Activated CD8-positive, alpha-beta T cell treated with anti-CD3 and anti-CD28 coated beads, Interleukin-2, amount 10 ng/mL, durations not matched to agents 7 days and 5 days (primary cell): ENCODE data around the gene MLLT11. TPM values are rescaled to one million over a fixed set of nuclear protein-coding genes. Genes with fewer than 3 reads are reported as not detected.

ENCODE experiments used
- ATAC-seq: fragments of 150-1000 bp; cut with Tn5 transposase; one replicate; pipeline ENCODE4 v1.10.0; 2021; ENCODE audit warnings: moderate library complexity
- CTCF ChIA-PET: fragments of 350-600 bp; sonication (Branson Sonifier 250); formaldehyde crosslinking; loops from one replicate; lab custom pipeline; 2021; ENCODE audit warnings: antibody characterized with exemption; lab: Charles Lee
- POLR2A ChIA-PET: fragments of 350-600 bp; sonication (Branson Sonifier 250); formaldehyde crosslinking; loops from one replicate; lab custom pipeline; 2021; ENCODE audit warnings: antibody characterized with exemption; lab: Charles Lee
- DNase-seq: peaks from one replicate; pipeline ENCODE4 v3.0.0-alpha.2; 2020
- H3K27ac Mint-ChIP-seq: one replicate; pipeline ENCODE4 v1.8.0; 2021; ENCODE audit warnings: mild to moderate bottlenecking, mixed read lengths
- H3K27me3 Mint-ChIP-seq: one replicate; pipeline ENCODE4 v1.8.0; 2021; ENCODE audit warnings: low read depth, mixed read lengths
- H3K36me3 Mint-ChIP-seq: one replicate; pipeline ENCODE4 v1.8.0; 2021; ENCODE audit warnings: low read depth, mixed read lengths
- H3K4me1 Mint-ChIP-seq: one replicate; pipeline ENCODE4 v1.8.0; 2021; ENCODE audit warnings: low read depth, mixed read lengths
- H3K4me3 Mint-ChIP-seq: one replicate; pipeline ENCODE4 v1.8.0; 2021; ENCODE audit warnings: mild to moderate bottlenecking, mixed read lengths
- H3K9me3 Mint-ChIP-seq: one replicate; pipeline ENCODE4 v1.8.0; 2022; ENCODE audit warnings: mixed read lengths; ENCODE audit not compliant: insufficient read depth
- total RNA-seq, 2 experiments: library from RNA; stranded (reverse); gene quantifications; one replicate each; pipeline ENCODE4 v1.2.3, GENCODE V29; 2021

MLLT11 gene
- total RNA-seq, 2 experiments from 2014 or later, result 5.7 to 6.0 TPM

GRCh38 chr1:151039521-151039920 is 20.7 kb upstream of the MLLT11 start:
- H3K36me3 Mint-ChIP-seq, result no peaks in the 10 kb centered on the region
- no peak for DNase-seq
- H3K27me3 Mint-ChIP-seq, result no peaks in the 10 kb centered on the region
- CTCF ChIA-PET, result interaction anchor here (3.0 kb wide), 1 partner anchor 15 kb away, joined by 11 read pairs; no protein-coding TSS in a partner anchor
- H3K27ac Mint-ChIP-seq, result no peak overlapping the region
- POLR2A ChIA-PET, result no interaction called here
- no peaks in the 10 kb centered on the region for H3K9me3 Mint-ChIP-seq
- no peak overlapping the region for H3K4me3 Mint-ChIP-seq
- no peak for ATAC-seq
- peaks cover 11% of the 10 kb centered on the region for H3K4me1 Mint-ChIP-seq

GRCh38 chr1:151043163-151043562 is 17.0 kb upstream of the MLLT11 start:
- Mint-ChIP-seq H3K4me3 (no peak overlapping the region), H3K4me1 (peaks cover 27% of the 10 kb centered on the region), H3K27ac (no peak overlapping the region), H3K27me3 (no peaks in the 10 kb centered on the region), H3K9me3 (no peaks in the 10 kb centered on the region), H3K36me3 (no peaks in the 10 kb centered on the region)
- CTCF ChIA-PET, result interaction anchor here (0.9 to 7.8 kb wide), 9 partner anchors 9 to 113 kb away, joined by 3 to 60 read pairs (median 6); partner anchors contain the start of genes CDC42SE1, MLLT11 and TNFAIP8L2
- DNase-seq, result peak; percentile 55
- ATAC-seq, result peak; percentile 34
- POLR2A ChIA-PET, result no interaction called here

DNA sequence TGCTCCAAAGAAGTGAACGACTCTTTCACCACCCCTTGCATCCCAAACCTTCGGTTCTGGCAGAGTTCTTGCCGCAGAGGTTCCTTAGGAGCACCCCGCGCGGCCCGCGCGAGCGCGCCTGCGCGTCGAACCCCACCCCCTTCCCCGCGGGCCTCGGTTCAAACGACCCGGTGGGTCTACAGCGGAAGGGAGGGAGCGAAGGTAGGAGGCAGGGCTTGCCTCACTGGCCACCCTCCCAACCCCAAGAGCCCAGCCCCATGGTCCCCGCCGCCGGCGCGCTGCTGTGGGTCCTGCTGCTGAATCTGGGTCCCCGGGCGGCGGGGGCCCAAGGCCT is 12.6 kb upstream of the MLLT11 start, which contains the start of gene C1orf56:
C1orf56 (plus strand) TSS at position 161 of the 334 bp plus-strand sequence; CDS start at position 258, 97 bp downstream.
- CTCF ChIA-PET, result interaction anchor here (0.7 to 7.8 kb wide), 14 partner anchors 9 to 204 kb away, joined by 3 to 77 read pairs (median 5); partner anchors contain the start of genes ANXA9, CDC42SE1, MINDY1 and MLLT11
- DNase-seq (peak; percentile 68), ATAC-seq (peak; percentile 64)
- Mint-ChIP-seq H3K36me3 (peaks cover 28% of the 10 kb centered on the region), H3K27ac (peak within 1 kb of the TSS; percentile 90), H3K4me1 (peaks cover 53% of the 10 kb centered on the region), H3K9me3 (no peaks in the 10 kb centered on the region), H3K4me3 (peak within 1 kb of the TSS; percentile 89), H3K27me3 (no peaks in the 10 kb centered on the region)
- POLR2A ChIA-PET, result interaction anchor here (1.0 to 4.0 kb wide), 7 partner anchors 11 to 299 kb away, joined by 3 to 32 read pairs (median 4); partner anchors contain the start of genes CDC42SE1, MINDY1, MLLT11 and RFX5

DNA sequence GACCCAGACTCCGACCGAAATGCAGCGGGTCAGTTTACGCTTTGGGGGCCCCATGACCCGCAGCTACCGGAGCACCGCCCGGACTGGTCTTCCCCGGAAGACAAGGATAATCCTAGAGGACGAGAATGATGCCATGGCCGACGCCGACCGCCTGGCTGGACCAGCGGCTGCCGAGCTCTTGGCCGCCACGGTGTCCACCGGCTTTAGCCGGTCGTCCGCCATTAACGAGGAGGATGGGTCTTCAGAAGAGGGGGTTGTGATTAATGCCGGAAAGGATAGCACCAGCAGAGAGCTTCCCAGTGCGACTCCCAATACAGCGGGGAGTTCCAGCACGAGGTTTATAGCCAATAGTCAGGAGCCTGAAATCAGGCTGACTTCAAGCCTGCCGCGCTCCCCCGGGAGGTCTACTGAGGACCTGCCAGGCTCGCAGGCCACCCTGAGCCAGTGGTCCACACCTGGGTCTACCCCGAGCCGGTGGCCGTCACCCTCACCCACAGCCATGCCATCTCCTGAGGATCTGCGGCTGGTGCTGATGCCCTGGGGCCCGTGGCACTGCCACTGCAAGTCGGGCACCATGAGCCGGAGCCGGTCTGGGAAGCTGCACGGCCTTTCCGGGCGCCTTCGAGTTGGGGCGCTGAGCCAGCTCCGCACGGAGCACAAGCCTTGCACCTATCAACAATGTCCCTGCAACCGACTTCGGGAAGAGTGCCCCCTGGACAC is 12.1 kb upstream of the MLLT11 start:
- H3K4me1 Mint-ChIP-seq, result peaks cover 48% of the 10 kb centered on the region
- peak overlapping the region; percentile 89 for H3K4me3 Mint-ChIP-seq
- ChIA-PET CTCF (interaction anchor here (0.7 to 7.8 kb wide), 16 partner anchors 12 to 204 kb away, joined by 3 to 77 read pairs (median 5); partner anchors contain the start of genes ANXA9, CDC42SE1, MINDY1 and MLLT11), POLR2A (interaction anchor here (1.0 to 4.0 kb wide), 7 partner anchors 10 to 299 kb away, joined by 3 to 32 read pairs (median 4); partner anchors contain the start of genes CDC42SE1, MINDY1, MLLT11 and RFX5)
- peaks cover 34% of the 10 kb centered on the region for H3K36me3 Mint-ChIP-seq
- DNase-seq (peak; percentile 78), ATAC-seq (peak; percentile 80)
- H3K9me3 Mint-ChIP-seq, result no peaks in the 10 kb centered on the region
- no peaks in the 10 kb centered on the region for H3K27me3 Mint-ChIP-seq
- H3K27ac Mint-ChIP-seq, result peak overlapping the region; percentile 90

DNA sequence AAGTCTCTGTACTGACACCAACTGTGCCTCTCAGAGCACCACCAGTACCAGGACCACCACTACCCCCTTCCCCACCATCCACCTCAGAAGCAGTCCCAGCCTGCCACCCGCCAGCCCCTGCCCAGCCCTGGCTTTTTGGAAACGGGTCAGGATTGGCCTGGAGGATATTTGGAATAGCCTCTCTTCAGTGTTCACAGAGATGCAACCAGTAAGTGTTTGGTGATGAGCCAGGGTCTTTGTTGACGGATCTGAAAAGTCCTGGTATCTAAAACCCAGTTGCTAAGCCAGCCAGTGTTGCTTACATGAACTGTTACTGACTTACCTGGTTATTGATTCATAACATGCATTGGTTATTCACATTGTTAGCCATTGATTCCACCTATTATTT is 11.6 kb upstream of the MLLT11 start:
- no peaks in the 10 kb centered on the region for H3K9me3 Mint-ChIP-seq
- peak overlapping the region; percentile 90 for H3K27ac Mint-ChIP-seq
- ChIA-PET CTCF (interaction anchor here (0.7 to 7.8 kb wide), 12 partner anchors 11 to 93 kb away, joined by 3 to 77 read pairs (median 5); partner anchors contain the start of genes CDC42SE1, MINDY1 and MLLT11), POLR2A (interaction anchor here (1.0 to 4.0 kb wide), 4 partner anchors 10 to 233 kb away, joined by 3 to 32 read pairs (median 4); partner anchors contain the start of genes CDC42SE1 and MLLT11)
- H3K4me3 Mint-ChIP-seq, result peak overlapping the region; percentile 89
- DNase-seq, result no peak
- H3K4me1 Mint-ChIP-seq, result peaks cover 43% of the 10 kb centered on the region
- peaks cover 39% of the 10 kb centered on the region for H3K36me3 Mint-ChIP-seq
- no peaks in the 10 kb centered on the region for H3K27me3 Mint-ChIP-seq
- ATAC-seq, result no peak

- POLR2A ChIA-PET, result interaction anchor here (0.7 to 1.1 kb wide), 7 partner anchors 8 to 149 kb away, joined by 3 read pairs; partner anchors contain the start of genes CDC42SE1, GABPB2, PIP5K1A and VPS72
- Mint-ChIP-seq H3K4me1 (peaks cover 46% of the 10 kb centered on the region), H3K9me3 (no peaks in the 10 kb centered on the region), H3K36me3 (peaks cover 47% of the 10 kb centered on the region), H3K4me3 (no peak overlapping the region), H3K27me3 (no peaks in the 10 kb centered on the region), H3K27ac (no peak overlapping the region)
- CTCF ChIA-PET, result interaction anchor here (1.2 to 7.8 kb wide), 3 partner anchors 11 to 106 kb away, joined by 3 to 77 read pairs (median 60); partner anchors contain the start of genes CDC42SE1 and MLLT11
- DNase-seq, result no peak
- ATAC-seq, result no peak
Observed at GRCh38 chr1:151049458-151049857, 10.7 kb upstream of the MLLT11 start.

DNA sequence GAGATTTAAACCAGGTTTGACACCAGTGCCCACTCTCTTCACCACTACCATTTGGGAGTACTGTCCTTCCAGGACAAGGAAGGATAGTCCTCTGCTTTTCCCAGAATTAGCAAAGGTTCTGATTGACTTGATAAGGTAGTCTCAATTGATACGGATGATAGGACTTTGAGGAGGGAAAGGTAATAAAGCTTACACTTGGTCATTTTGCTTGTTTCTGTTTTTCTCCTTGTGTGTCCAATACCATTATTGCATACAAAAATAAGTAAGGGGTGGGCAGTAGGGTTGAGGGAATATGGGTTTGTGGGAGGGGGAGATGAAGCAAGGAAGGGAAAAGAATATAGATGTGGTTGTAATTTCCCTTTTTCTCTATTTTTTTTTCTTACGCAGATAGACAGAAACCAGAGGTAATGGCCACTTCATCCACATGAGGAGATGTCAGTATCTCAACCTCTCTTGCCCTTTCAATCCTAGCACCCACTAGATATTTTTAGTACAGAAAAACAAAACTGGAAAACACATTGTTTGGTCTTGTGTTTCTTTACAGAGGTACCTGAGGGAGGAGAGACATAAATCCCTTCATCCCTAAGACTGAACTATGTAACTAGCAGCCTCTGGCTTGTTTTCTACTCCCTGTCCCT is 10.0 kb upstream of the MLLT11 start:
- peak overlapping the region; percentile 22 for H3K27ac Mint-ChIP-seq
- H3K27me3 Mint-ChIP-seq, result no peaks in the 10 kb centered on the region
- H3K9me3 Mint-ChIP-seq, result no peaks in the 10 kb centered on the region
- peaks cover 54% of the 10 kb centered on the region for H3K36me3 Mint-ChIP-seq
- no peak overlapping the region for H3K4me3 Mint-ChIP-seq
- CTCF ChIA-PET, result interaction anchor here (1.2 to 7.8 kb wide), 3 partner anchors 10 to 105 kb away, joined by 3 to 77 read pairs (median 60); partner anchors contain the start of genes CDC42SE1 and MLLT11
- DNase-seq (no peak), ATAC-seq (no peak)
- H3K4me1 Mint-ChIP-seq, result peaks cover 53% of the 10 kb centered on the region
- POLR2A ChIA-PET, result interaction anchor here (0.7 to 1.1 kb wide), 8 partner anchors 7 to 149 kb away, joined by 3 read pairs; partner anchors contain the start of genes CDC42SE1, GABPB2, PIP5K1A and VPS72

DNA sequence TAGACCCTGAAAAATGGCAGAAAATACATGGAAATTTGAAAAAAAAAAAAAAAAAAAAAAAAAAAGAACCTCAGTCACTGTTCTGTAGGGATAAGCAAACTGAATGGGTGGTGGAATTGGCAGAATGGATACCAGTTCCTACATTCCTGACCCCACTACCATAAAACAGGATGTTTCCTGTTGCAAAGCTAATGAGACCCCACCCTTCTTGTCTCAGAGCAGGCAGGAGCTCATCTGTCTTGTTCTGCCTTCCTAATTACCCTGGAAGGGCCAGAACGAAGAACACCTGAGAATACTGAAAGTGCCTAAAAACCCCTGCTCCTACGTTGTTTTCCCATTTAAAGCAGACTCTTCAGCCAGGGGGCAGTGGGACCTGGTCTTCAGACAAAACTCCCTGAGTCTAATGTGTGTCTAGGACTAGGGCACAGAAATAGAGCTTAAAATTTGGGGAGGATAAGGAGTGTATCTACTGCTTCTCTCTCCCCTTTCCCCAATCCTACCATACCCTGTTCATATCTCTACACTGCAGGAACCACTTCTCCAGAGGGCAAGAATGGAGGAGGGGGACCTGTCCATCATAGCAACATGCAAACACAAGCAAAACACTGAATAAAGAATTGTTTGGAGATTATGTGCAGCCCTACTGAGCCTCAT is 8.7 kb upstream of the MLLT11 start:
- Mint-ChIP-seq H3K4me3 (no peak overlapping the region), H3K9me3 (no peaks in the 10 kb centered on the region), H3K4me1 (peaks cover 62% of the 10 kb centered on the region), H3K27me3 (no peaks in the 10 kb centered on the region), H3K27ac (peak overlapping the region; percentile 52), H3K36me3 (peaks cover 68% of the 10 kb centered on the region)
- no peak for DNase-seq
- no peak for ATAC-seq
- ChIA-PET CTCF (interaction anchor here (1.5 to 6.4 kb wide), 3 partner anchors 9 to 55 kb away, joined by 3 to 77 read pairs (median 4); partner anchors contain the start of genes CDC42SE1 and MLLT11), POLR2A (interaction anchor here (0.6 to 1.1 kb wide), 3 partner anchors 20 to 81 kb away, joined by 3 read pairs; partner anchors contain the start of gene GABPB2)

DNA sequence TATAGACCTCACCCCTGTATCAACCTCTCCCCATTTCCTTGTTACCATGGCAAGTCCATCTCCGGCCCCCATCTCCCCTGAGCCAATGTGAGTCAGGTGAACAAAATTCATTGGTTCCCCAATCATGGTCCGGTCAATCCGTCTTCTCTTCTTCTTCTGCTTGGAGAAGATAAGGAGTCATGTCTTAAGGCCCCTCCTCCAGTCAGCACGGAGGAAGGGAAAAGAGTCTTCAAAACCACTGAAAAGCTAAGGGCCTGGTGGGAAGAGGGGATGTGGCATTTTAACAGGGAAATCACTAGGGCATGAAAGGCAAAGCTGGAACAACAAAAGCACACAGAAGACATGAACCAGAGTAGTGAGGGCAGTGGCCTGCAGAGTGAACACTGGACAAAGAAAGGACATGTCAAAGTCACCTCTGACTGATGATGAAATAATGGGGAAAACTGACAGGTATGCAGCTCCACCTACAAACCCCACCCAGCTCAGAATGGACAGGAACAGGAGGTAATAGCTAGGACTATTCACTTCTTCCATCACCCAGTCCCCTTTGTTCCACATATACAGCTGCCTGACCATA is 5.1 kb upstream of the MLLT11 start:
- POLR2A ChIA-PET, result interaction anchor here (0.7 to 1.6 kb wide), 3 partner anchors 16 to 74 kb away, joined by 3 to 4 read pairs (median 3); partner anchors contain the start of gene GABPB2
- peaks cover 44% of the 10 kb centered on the region for H3K4me1 Mint-ChIP-seq
- CTCF ChIA-PET, result interaction anchor here (1.8 to 4.7 kb wide), 4 partner anchors 16 to 59 kb away, joined by 5 to 20 read pairs (median 14); partner anchors contain the start of genes GABPB2 and MINDY1
- H3K4me3 Mint-ChIP-seq, result peak overlapping the region; percentile 94
- ATAC-seq (no peak), DNase-seq (no peak)
- H3K27me3 Mint-ChIP-seq, result no peaks in the 10 kb centered on the region
- peaks cover 90% of the 10 kb centered on the region for H3K36me3 Mint-ChIP-seq
- no peaks in the 10 kb centered on the region for H3K9me3 Mint-ChIP-seq
- H3K27ac Mint-ChIP-seq, result peak overlapping the region; percentile 96

DNA sequence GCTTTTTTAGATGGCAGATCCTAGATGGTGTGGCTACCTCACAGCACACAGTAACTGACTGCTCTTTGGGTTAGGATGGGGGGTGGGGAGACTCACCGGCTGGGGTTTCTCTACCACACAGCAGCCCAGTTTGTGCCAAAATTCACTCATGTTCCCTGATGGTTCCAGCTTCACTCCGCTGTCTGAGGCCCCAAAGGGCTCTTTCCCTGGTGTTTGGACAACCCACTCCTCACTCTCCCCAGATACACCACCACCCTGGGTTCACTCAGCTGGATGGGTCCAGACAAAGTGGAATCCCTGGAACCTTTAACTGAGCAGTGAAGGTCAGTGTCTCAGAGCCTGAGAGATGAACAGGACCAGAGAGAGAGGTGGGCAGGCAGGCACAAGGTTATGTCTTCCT is 4.6 kb upstream of the MLLT11 start:
- no peak for DNase-seq
- no peak for ATAC-seq
- Mint-ChIP-seq H3K27me3 (no peaks in the 10 kb centered on the region), H3K27ac (peak overlapping the region; percentile 96), H3K9me3 (no peaks in the 10 kb centered on the region), H3K4me3 (peak overlapping the region; percentile 94), H3K36me3 (peaks cover 86% of the 10 kb centered on the region), H3K4me1 (peaks cover 48% of the 10 kb centered on the region)
- CTCF ChIA-PET, result interaction anchor here (1.0 to 4.7 kb wide), 5 partner anchors 8 to 60 kb away, joined by 4 to 20 read pairs (median 10); partner anchors contain the start of genes GABPB2 and MINDY1
- POLR2A ChIA-PET, result interaction anchor here (1.0 to 1.6 kb wide), 2 partner anchors 15 to 74 kb away, joined by 3 to 4 read pairs; partner anchors contain the start of gene GABPB2
